Measurements from ENCODE around the gene ZNF346.

GRCh38 chr5:177006265-177006972 lies 16.1 kb upstream of the ZNF346 start, which contains the start of gene UIMC1:
- TF ChIP-seq CTCF (tag by site-specific recombination; IDR thresholded peaks at IDR 0.05) (peak; percentile 55; the same call in 1 of the 2 replicates), KLF9 (tag by site-specific recombination; IDR thresholded peaks at IDR 0.05; ENCODE audit: low read depth) (peak; percentile 89), HOXC10 (CRISPR knock-in tag; IDR thresholded peaks at IDR 0.05) (no peak), ZNF704 (tag by site-specific recombination; IDR thresholded peaks at IDR 0.05) (peak; percentile 77; the same call in 1 of the 2 replicates), SP7 (tag by site-specific recombination; IDR thresholded peaks at IDR 0.05) (peak; percentile 80), REST (tag by site-specific recombination; IDR thresholded peaks at IDR 0.05) (0 out of 2 replicates have a peak, but pooled peaks have one; percentile 20), BCL11B (tag by site-specific recombination; IDR thresholded peaks at IDR 0.05; ENCODE audit: low read depth) (0 out of 2 replicates have a peak, but pooled peaks have one; percentile 36), YY1 (tag by site-specific recombination; IDR thresholded peaks at IDR 0.05) (peak; percentile 79), ZBTB26 (tag by site-specific recombination; optimal IDR thresholded peaks at IDR 0.05) (peak; percentile 99), ZNF596 (tag by site-specific recombination; IDR thresholded peaks at IDR 0.05) (peak; percentile 62), ZNF133 (tag by site-specific recombination; IDR thresholded peaks at IDR 0.05) (no peak), BCL11A (tag by site-specific recombination; IDR thresholded peaks at IDR 0.05; ENCODE audit: low read depth) (0 out of 2 replicates have a peak, but pooled peaks have one; percentile 12), SP2 (tag by site-specific recombination; IDR thresholded peaks at IDR 0.05) (peak; percentile 94)

Data from HEK293 (cell line).